Measurements from ENCODE around the gene HTR3C.
"Not testable (repeated sequence)": the region's sequence is repeated elsewhere in the genome, so short reads cannot be mapped to it uniquely, and the experiment has no call there.

Gene HTR3C

DNA sequence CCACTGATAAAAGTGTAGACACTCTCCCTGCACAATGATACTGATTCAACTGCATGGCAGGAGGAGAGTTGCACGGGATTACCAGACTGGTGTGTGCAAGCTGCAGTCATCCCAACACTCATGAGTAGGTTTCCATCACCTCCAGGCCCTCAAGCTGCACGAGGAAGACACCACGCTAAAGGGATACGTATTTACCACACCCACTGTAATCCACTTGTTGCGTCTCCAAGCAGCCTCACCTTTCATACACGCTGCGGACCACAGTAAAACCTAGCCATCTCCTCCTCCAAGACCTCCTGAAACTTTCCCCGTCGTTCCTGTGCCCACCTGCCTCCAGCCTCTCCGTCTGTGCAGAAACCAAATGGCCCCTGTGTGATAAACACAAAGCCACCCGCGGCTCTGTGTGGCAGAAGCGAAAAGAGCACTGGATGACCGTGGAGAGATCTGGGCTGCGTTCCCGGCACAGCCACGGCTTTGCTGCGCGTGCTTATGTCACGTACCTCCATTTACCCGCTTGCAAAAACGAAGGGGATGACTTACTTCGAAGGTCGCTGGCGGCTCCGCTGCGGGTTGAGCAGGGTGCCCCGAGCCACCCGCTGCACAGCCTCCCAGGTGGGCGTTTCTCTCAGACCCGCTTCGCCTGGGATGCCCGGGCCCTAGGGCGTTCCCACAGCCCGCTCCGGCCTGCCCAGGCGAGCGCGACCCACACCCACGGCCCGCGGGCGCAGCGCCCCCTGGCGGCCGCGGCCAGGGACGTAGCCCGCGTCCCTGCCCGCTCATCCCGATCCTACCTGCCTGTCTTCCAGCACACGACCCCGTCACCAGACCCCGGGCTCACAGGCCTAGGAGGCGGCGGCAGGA lies 35.8 kb upstream of the HTR3C start:
- Histone ChIP-seq H3K9ac (ENCODE audit: low read depth, low read length) (peak overlapping the region; percentile 96), H3K36me3 (ENCODE audit: insufficient read depth, low read depth, low read length) (peaks cover 18% of the 10 kb centered on the region), H3K27ac (ENCODE audit: low read length) (no peak overlapping the region), H3K4me1 (ENCODE audit: insufficient read depth, low read length) (peaks cover 15% of the 10 kb centered on the region; the same call in 1 of the 2 replicates), H3K4me3 (ENCODE audit: low read length) (peak overlapping the region; percentile 98), H3K9me3 (ENCODE audit: insufficient read depth, low read depth, low read length) (no peaks in the 10 kb centered on the region), H3K27me3 (ENCODE audit: insufficient read depth, low read length) (no peaks in the 10 kb centered on the region)

DNA sequence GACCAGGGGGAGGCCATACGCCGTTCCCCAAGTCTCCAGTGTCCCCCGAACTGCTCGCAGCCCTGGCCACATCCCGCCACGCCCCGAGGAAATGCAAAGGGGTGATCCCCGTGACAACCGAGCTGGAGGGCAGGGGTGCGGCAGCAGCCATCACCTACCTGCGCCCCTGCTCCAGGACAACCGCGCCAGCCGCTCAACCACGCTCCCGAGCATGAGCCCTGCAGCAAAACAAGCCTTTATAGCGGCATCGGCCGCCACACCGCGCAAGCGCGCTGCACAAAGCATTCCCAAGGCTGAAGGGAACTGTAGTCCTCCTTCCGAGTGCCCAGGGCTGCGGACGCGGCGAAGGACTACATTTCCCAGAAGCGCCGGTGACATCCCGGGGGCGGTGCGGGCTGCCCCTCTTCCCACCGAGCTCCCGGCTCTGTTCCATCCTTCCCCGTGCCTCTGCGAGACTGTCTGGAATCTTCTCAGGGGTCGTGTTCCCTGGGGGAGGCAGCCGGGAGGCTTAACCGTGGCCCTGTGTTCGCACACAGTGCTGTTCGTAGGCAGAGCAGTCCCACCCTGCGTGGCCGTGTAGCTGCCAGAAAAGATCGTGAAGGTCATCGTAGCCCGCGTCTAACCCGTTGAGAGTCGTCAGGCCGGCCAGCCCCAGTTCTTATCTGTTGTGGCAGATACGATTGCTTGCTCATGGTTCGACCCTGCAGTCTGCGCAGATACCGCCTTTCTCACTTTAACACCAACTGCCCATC lies 35.0 kb upstream of the HTR3C start, which contains the start of gene ABCC5:
ABCC5 (minus strand) TSS at position 213 of the 752 bp plus-strand sequence. CDS start 3,492 bp downstream, outside the sequence.
- H3K9ac ChIP-seq (ENCODE audit: low read depth, low read length): peak within 1 kb of the TSS; percentile 96
- no peaks in the 10 kb centered on the region for H3K9me3 ChIP-seq (ENCODE audit: insufficient read depth, low read depth, low read length)
- peak within 1 kb of the TSS; percentile 98 for H3K4me3 ChIP-seq (ENCODE audit: low read length)
- peaks cover 15% of the 10 kb centered on the region; the same call in 1 of the 2 replicates for H3K4me1 ChIP-seq (ENCODE audit: insufficient read depth, low read length)
- H3K36me3 ChIP-seq (ENCODE audit: insufficient read depth, low read depth, low read length): peaks cover 10% of the 10 kb centered on the region
- no peaks in the 10 kb centered on the region for H3K27me3 ChIP-seq (ENCODE audit: insufficient read depth, low read length)
- H3K27ac ChIP-seq (ENCODE audit: low read length): no peak within 1 kb of the TSS

DNA sequence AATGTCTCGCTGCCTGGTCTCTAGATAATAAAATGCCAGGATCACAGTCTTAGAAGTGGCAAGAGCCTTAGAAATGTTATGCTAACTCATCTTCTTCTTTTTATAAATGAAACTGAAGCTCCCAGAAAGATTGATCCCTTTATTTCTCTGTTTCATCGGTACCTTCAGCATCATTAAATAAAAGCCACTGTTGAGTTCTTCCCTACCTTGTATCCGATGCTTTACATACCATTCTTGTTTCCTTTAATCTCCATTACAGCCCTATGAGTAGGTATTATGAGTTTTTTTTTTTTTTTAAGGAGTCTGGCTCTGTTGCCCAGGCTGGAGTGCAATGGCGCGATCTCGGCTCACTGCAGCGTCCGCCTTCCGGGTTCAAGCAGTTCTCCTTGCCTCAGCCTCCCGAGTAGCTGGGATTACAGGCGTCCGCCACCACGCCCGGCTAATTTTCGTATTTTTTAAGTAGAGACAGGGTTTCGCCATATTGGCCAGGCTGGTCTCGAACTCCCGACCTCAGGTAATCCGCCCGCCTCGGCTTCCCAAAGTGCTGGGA lies 34.3 kb upstream of the HTR3C start:
- H3K36me3 ChIP-seq (ENCODE audit: insufficient read depth, low read depth, low read length): peaks cover 5% of the 10 kb centered on the region
- no peaks in the 10 kb centered on the region for H3K9me3 ChIP-seq (ENCODE audit: insufficient read depth, low read depth, low read length)
- no peaks in the 10 kb centered on the region for H3K27me3 ChIP-seq (ENCODE audit: insufficient read depth, low read length)
- peak overlapping the region; percentile 98 for H3K4me3 ChIP-seq (ENCODE audit: low read length)
- peak overlapping the region; percentile 96; the same call in 1 of the 2 replicates for H3K9ac ChIP-seq (ENCODE audit: low read depth, low read length)
- H3K27ac ChIP-seq (ENCODE audit: low read length): no peak overlapping the region
- H3K4me1 ChIP-seq (ENCODE audit: insufficient read depth, low read length): peaks cover 15% of the 10 kb centered on the region; the same call in 1 of the 2 replicates

DNA sequence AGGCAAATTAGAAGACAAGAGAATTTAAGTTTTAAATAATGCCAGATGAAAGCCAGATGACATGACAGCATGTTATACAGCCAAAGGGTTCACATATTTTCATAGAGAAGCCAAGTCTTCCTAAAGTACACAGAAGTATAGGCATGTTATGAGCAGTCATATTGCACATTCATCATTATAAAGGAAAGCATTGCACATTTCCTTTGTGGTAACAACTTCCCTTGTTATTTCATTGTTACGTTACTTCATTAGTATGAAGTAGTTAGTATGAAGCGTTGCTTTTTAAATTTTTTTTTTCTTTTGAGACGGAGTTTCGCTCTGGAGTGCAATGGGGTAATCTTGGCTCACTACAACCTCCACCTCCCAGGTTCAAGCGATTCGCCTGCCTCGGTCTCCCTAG lies 30.5 kb upstream of the HTR3C start:
- Histone ChIP-seq H3K27ac (ENCODE audit: low read length) (no peak overlapping the region), H3K4me1 (ENCODE audit: insufficient read depth, low read length) (no peaks in the 10 kb centered on the region), H3K36me3 (ENCODE audit: insufficient read depth, low read depth, low read length) (no peaks in the 10 kb centered on the region), H3K27me3 (ENCODE audit: insufficient read depth, low read length) (no peaks in the 10 kb centered on the region), H3K9me3 (ENCODE audit: insufficient read depth, low read depth, low read length) (no peaks in the 10 kb centered on the region), H3K4me3 (ENCODE audit: low read length) (no peak overlapping the region), H3K9ac (ENCODE audit: low read depth, low read length) (no peak overlapping the region)

DNA sequence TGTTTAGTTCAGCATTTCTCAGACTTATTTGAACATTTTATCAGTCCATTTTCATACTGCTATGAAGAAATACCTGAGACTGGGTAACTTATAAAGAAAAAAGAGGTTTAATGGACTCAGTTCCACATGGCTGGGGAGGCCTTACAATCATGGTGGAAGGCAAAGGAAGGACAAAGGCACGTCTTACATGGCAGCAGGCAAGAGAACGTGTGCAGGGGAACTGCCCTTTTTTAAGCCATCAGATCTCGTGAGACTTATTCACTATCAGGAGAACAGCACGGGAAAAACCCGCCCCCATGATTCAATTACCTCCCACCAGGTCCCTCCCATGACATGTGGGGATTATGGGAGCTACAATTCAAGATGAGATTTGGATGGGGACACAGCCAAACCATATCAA lies 27.6 kb upstream of the HTR3C start:
- not testable (repeated sequence) for H3K9ac ChIP-seq (ENCODE audit: low read depth, low read length); H3K9me3 ChIP-seq (ENCODE audit: insufficient read depth, low read depth, low read length); H3K4me1 ChIP-seq (ENCODE audit: insufficient read depth, low read length); H3K27me3 ChIP-seq (ENCODE audit: insufficient read depth, low read length); H3K27ac ChIP-seq (ENCODE audit: low read length); H3K36me3 ChIP-seq (ENCODE audit: insufficient read depth, low read depth, low read length); H3K4me3 ChIP-seq (ENCODE audit: low read length)

DNA sequence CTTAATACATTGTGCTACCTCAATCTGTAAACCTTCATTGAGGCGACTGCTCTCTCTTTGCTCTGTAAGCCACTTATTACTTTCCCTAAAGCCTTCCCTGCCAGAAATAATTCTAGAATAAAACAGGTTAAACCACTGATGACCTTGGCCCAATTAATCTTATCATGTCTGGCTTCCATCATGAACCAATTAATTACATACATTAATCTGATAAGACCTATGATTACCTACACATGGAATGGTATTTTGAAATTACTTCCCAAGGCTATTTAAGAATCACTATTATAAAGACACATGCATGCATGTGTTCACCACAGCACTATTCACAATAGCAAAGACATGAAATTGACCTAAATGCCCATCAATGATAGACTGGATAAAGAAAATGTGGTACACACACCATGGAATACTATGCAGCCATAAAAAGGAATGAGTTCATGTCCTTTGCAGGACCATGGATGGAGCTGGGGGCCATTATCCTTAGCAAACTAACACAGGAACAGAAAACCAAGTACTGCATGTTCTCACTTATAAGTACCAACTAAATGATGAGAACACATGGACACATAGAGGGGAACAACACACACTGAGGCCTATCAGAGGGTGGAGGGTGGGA lies 24.5 kb upstream of the HTR3C start:
- H3K36me3 ChIP-seq (ENCODE audit: insufficient read depth, low read depth, low read length); H3K27ac ChIP-seq (ENCODE audit: low read length); H3K4me3 ChIP-seq (ENCODE audit: low read length); H3K9me3 ChIP-seq (ENCODE audit: insufficient read depth, low read depth, low read length); H3K27me3 ChIP-seq (ENCODE audit: insufficient read depth, low read length); H3K4me1 ChIP-seq (ENCODE audit: insufficient read depth, low read length); H3K9ac ChIP-seq (ENCODE audit: low read depth, low read length): not testable (repeated sequence)

DNA sequence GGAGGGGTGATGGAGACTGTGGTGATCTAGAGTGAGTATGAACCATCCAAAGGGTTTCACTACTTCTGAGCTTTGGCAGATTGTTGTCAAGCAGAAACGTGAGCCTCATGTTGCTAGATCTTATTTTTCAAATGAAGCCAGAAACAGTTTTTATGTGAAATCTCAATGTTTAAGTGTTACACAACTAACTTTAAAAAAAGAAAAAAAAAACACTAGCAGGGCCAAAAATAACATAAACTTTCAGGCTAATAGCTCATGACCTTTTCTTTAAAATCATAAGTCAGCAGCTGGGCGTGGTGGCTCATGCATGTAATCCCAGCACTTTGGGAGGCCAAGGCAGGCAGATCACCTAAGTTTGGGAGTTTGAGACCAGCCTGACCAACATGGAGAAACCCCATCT lies 23.4 kb upstream of the HTR3C start:
- H3K4me1 ChIP-seq (ENCODE audit: insufficient read depth, low read length): no peaks in the 10 kb centered on the region
- no peak overlapping the region for H3K27ac ChIP-seq (ENCODE audit: low read length)
- no peaks in the 10 kb centered on the region for H3K36me3 ChIP-seq (ENCODE audit: insufficient read depth, low read depth, low read length)
- no peak overlapping the region for H3K4me3 ChIP-seq (ENCODE audit: low read length)
- no peak overlapping the region for H3K9ac ChIP-seq (ENCODE audit: low read depth, low read length)
- H3K27me3 ChIP-seq (ENCODE audit: insufficient read depth, low read length): no peaks in the 10 kb centered on the region
- H3K9me3 ChIP-seq (ENCODE audit: insufficient read depth, low read depth, low read length): no peaks in the 10 kb centered on the region

DNA sequence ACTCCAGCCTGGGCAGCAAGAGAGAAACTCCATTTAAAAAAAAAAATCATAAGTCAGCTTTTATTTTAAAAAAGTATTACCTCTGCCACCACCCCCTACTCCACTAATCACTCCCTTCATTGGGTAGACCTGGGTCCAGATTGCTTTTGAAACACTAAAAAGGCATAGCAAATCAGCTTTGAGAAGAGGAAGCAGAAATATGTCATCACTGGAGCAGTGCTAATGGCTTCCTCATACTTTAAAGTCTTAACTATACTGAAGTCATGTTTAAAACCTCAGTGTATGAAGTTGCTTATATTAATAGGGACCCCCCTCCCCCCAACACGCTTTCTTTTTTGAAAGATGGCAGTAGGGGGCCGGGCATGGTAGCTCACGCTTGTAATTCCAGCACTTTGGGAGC lies 22.3 kb upstream of the HTR3C start:
- no peaks in the 10 kb centered on the region for H3K4me1 ChIP-seq (ENCODE audit: insufficient read depth, low read length)
- H3K9ac ChIP-seq (ENCODE audit: low read depth, low read length): no peak overlapping the region
- no peak overlapping the region for H3K27ac ChIP-seq (ENCODE audit: low read length)

DNA sequence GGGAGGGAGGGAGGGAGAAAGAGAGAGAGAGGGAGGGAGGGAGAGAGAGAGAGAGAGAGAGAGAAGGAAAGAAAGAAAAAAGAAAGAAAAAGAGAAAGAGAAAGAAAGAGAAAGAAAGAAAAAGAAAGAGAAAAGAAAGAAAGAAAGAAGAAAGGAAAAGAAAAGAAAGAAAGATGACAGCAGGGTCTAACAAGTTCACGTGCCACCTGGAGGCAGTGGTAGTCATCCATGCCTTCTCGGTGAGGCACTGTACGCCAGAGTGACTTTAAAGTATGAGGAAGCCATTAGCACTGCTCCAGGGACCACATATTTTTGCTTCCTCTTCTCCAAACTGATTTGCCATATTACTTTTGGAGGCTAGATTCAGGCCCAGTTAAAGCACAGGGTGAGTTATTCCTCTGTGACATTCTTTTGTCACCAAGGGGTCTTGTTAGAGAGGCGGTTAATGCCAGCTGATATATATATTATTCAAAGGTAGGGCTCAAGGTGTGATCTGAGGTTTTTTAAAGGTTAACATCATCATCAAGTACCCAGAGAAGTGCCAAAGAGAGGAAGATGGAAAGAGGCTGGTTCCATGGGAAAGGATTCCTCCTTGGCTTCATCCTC lies 21.6 kb upstream of the HTR3C start, which contains the start of gene HTR3D:
HTR3D (plus strand) TSS at position 556 of the 606 bp plus-strand sequence; CDS start at position 556, 0 bp downstream.
- no peaks in the 10 kb centered on the region for H3K9me3 ChIP-seq (ENCODE audit: insufficient read depth, low read depth, low read length)
- no peak within 1 kb of the TSS for H3K4me3 ChIP-seq (ENCODE audit: low read length)
- no peak within 1 kb of the TSS for H3K9ac ChIP-seq (ENCODE audit: low read depth, low read length)
- H3K4me1 ChIP-seq (ENCODE audit: insufficient read depth, low read length): no peaks in the 10 kb centered on the region
- no peak within 1 kb of the TSS for H3K27ac ChIP-seq (ENCODE audit: low read length)
- H3K27me3 ChIP-seq (ENCODE audit: insufficient read depth, low read length): no peaks in the 10 kb centered on the region
- no peaks in the 10 kb centered on the region for H3K36me3 ChIP-seq (ENCODE audit: insufficient read depth, low read depth, low read length)

More for the DNA sequence above, 22.3 kb upstream of the HTR3C start:
- no peak overlapping the region for H3K4me3 ChIP-seq (ENCODE audit: low read length)
- no peaks in the 10 kb centered on the region for H3K9me3 ChIP-seq (ENCODE audit: insufficient read depth, low read depth, low read length)
- no peaks in the 10 kb centered on the region for H3K36me3 ChIP-seq (ENCODE audit: insufficient read depth, low read depth, low read length)
- no peaks in the 10 kb centered on the region for H3K27me3 ChIP-seq (ENCODE audit: insufficient read depth, low read length)

DNA sequence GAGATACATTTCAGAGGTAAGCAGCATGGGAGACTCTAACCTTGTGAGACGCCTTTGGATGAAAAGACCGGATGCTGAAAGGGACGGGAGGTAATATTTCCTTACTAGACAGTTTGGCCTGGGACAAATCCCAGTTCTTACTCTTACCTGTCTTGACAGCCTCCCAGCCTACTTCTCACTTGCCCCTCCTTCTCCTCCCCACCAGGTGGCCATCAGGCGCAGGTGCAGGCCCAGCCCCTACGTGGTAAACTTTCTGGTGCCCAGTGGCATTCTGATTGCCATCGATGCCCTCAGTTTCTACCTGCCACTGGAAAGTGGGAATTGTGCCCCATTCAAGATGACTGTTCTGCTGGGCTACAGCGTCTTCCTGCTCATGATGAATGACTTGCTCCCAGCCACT lies 15.0 kb upstream of the HTR3C start:
- H3K27me3 ChIP-seq (ENCODE audit: insufficient read depth, low read length): no peaks in the 10 kb centered on the region
- no peaks in the 10 kb centered on the region for H3K9me3 ChIP-seq (ENCODE audit: insufficient read depth, low read depth, low read length)
- no peak overlapping the region for H3K27ac ChIP-seq (ENCODE audit: low read length)
- no peak overlapping the region for H3K9ac ChIP-seq (ENCODE audit: low read depth, low read length)
- H3K36me3 ChIP-seq (ENCODE audit: insufficient read depth, low read depth, low read length): no peaks in the 10 kb centered on the region
- H3K4me3 ChIP-seq (ENCODE audit: low read length): no peak overlapping the region
- no peaks in the 10 kb centered on the region for H3K4me1 ChIP-seq (ENCODE audit: insufficient read depth, low read length)

DNA sequence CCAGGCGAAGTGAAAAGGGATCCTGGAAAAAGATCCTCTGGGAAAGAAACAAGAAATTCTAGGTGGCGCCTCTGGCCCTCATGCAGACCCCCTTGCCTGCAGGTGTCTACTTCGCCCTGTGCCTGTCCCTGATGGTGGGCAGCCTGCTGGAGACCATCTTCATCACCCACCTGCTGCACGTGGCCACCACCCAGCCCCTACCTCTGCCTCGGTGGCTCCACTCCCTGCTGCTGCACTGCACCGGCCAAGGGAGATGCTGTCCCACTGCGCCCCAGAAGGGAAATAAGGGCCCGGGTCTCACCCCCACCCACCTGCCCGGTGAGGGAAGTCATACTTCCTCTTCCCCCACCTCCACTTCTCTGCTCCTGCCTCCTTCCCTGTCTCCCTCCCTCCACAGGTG lies 14.5 kb upstream of the HTR3C start:
- not testable (repeated sequence) for H3K4me1 ChIP-seq (ENCODE audit: insufficient read depth, low read length); H3K9me3 ChIP-seq (ENCODE audit: insufficient read depth, low read depth, low read length); H3K9ac ChIP-seq (ENCODE audit: low read depth, low read length); H3K27me3 ChIP-seq (ENCODE audit: insufficient read depth, low read length); H3K4me3 ChIP-seq (ENCODE audit: low read length); H3K36me3 ChIP-seq (ENCODE audit: insufficient read depth, low read depth, low read length); H3K27ac ChIP-seq (ENCODE audit: low read length)

Measured in iPS-20b (cell line).